Measurements from ENCODE around the gene TFEB. TPM values are rescaled to one million over a fixed set of nuclear protein-coding genes. Genes with fewer than 3 reads are reported as not detected.
A peak's percentile ranks its signal among the peaks of the same experiment; 100 is the strongest.

Gene TFEB
- total RNA-seq, 2 donors from 2014 or later = 36.0 to 40.1 TPM

DNA sequence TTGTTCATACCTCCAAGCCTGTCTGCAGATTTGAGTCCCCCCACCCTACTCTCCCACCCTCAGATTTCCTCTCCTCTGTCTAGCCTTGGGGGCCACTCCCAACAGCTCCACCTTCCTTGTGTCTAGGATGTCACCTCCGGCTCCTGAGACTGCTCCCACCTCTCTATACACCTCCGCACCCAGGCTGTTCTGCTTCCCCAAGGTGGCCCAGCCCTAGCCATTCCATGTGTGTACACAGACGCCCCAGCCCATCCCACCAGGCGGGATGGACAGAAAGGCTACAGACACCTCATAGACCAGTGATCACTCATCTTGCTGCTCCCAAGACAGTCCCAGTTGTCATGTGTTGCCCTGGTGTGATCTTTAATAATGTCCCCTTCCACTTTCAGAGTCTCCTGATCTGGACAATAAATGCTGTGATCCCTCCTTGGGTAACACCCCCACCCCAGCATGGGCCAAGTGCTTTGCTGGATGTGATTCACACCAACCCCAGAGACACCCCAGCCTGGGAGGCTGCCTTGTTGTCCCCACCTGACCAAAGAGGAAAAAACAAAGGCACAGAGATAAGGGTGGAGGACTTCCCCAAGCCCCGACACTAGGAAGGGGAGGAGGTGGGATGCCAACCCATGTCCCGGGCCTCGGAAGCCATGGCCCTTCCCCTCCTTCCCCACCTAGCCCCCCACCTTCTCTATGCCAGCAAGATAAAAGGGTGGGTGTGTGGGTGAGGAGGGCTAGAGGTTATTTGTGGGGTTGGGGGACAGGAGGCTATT, 61.0 kb downstream of the TFEB start:
- no peaks in the 10 kb centered on the region for H3K36me3 Mint-ChIP-seq
- H3K4me3 Mint-ChIP-seq = no peak overlapping the region
- H3K4me1 Mint-ChIP-seq (ENCODE audit: low read depth in 2 of 2) = peaks cover 0 to 3% of the 10 kb centered on the region in 2 donors
- H3K9me3 Mint-ChIP-seq = no peaks in the 10 kb centered on the region
- H3K27ac Mint-ChIP-seq = no peak overlapping the region
- no peak for ATAC-seq
- H3K27me3 Mint-ChIP-seq = peaks cover 14 to 28% of the 10 kb centered on the region in 2 donors
- no peak for DNase-seq (ENCODE audit: low spot score)

- no peak for ATAC-seq
- Mint-ChIP-seq H3K27ac (no peak overlapping the region), H3K4me1 (ENCODE audit: low read depth in 2 of 2) (peaks cover 0 to 3% of the 10 kb centered on the region in 2 donors), H3K9me3 (no peaks in the 10 kb centered on the region), H3K27me3 (peaks cover 14 to 28% of the 10 kb centered on the region in 2 donors), H3K4me3 (no peak overlapping the region), H3K36me3 (no peaks in the 10 kb centered on the region)
- no peak for DNase-seq (ENCODE audit: low spot score)
Observed at GRCh38 chr6:41673704-41674000, 61.8 kb downstream of the TFEB start.

DNA sequence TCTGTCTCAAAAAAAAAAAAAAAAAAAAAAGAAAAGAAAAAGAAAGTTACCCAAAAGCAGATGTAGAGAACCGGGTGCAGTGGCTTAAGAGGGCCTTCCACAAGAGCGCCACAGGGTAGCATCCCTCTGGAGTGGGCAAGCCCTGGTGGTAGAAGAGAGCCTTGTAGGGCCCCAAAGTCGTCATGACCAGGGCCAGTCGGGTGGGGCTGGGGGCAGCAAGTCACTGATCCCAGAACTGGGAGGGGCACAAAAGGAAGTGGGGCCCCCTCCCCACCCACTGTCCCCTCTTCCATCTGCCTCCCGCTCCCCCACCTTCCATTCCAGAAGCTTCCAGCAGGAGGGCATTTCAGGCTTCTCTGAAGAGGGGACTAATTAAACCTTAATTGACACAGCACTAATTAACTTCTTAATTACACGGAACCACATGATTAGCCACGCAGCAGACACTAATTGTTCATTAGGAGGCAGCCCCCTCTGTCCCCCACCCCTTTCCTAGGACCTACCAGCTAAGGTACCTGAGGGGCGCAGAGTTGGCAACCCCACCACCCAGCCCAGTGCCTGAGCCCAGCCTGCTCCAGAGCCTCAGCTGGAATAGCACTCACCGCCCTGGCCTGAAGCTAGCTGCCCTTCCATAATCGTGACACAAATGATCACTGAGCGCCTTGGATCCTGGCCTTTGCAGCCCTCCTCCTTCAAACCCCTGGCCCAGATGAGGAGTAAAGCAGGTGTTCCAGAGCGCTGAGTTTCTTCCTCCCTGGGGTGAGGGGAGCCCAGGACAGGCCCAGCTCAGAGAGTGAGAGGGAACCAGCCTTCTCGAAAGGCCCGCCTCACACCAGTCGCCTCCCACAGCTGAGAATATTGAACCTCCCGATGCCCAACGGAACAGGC, 62.3 kb downstream of the TFEB start:
- H3K4me1 Mint-ChIP-seq (ENCODE audit: low read depth in 2 of 2) = peaks cover 0 to 3% of the 10 kb centered on the region in 2 donors
- no peaks in the 10 kb centered on the region for H3K36me3 Mint-ChIP-seq
- no peak for ATAC-seq
- H3K27me3 Mint-ChIP-seq = peaks cover 16 to 28% of the 10 kb centered on the region in 2 donors
- DNase-seq (ENCODE audit: low spot score) = peak; percentile 25
- H3K27ac Mint-ChIP-seq = no peak overlapping the region
- H3K4me3 Mint-ChIP-seq = no peak overlapping the region
- H3K9me3 Mint-ChIP-seq = no peaks in the 10 kb centered on the region

DNA sequence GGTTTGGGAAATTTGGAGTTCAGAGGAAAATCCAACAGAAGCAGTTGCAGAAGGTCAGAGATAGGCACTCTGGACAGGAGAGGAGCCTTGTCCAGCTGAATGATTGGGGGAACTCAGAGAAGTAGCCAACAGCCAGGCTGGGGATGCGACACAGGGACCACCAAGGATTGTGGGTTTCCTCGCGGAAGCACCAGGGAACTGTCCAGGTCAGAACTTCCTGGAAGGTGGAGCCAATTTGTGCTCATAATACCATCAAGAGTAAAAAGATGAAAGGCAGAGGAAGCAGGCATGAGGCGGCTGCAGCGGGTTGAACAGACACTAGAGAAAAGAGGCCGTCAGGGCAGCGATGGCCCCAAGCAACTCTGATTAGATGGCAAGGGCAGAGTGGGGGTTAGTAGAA, 63.4 kb downstream of the TFEB start:
- Mint-ChIP-seq H3K36me3 (no peaks in the 10 kb centered on the region), H3K4me1 (ENCODE audit: low read depth in 2 of 2) (peaks cover 0 to 1% of the 10 kb centered on the region in 2 donors), H3K27me3 (peaks cover 19 to 30% of the 10 kb centered on the region in 2 donors), H3K4me3 (no peak overlapping the region), H3K9me3 (no peaks in the 10 kb centered on the region), H3K27ac (no peak overlapping the region)
- DNase-seq (ENCODE audit: low spot score) (no peak), ATAC-seq (no peak)

GRCh38 chr6:41671376-41671775, 64.0 kb downstream of the TFEB start:
- Mint-ChIP-seq H3K4me1 (ENCODE audit: low read depth in 2 of 2) (no peaks in the 10 kb centered on the region), H3K27me3 (peaks cover 19 to 28% of the 10 kb centered on the region in 2 donors), H3K9me3 (no peaks in the 10 kb centered on the region), H3K27ac (no peak overlapping the region), H3K4me3 (no peak overlapping the region), H3K36me3 (no peaks in the 10 kb centered on the region)
- DNase-seq (ENCODE audit: low spot score) (no peak), ATAC-seq (no peak)

GRCh38 chr6:41670703-41671360, 64.6 kb downstream of the TFEB start:
- no peaks in the 10 kb centered on the region for H3K4me1 Mint-ChIP-seq (ENCODE audit: low read depth in 2 of 2)
- ATAC-seq = no peak
- no peaks in the 10 kb centered on the region for H3K9me3 Mint-ChIP-seq
- H3K27ac Mint-ChIP-seq = no peak overlapping the region
- H3K36me3 Mint-ChIP-seq = no peaks in the 10 kb centered on the region
- H3K27me3 Mint-ChIP-seq = peaks cover 19 to 24% of the 10 kb centered on the region in 2 donors
- DNase-seq (ENCODE audit: low spot score) = no peak
- no peak overlapping the region for H3K4me3 Mint-ChIP-seq

DNA sequence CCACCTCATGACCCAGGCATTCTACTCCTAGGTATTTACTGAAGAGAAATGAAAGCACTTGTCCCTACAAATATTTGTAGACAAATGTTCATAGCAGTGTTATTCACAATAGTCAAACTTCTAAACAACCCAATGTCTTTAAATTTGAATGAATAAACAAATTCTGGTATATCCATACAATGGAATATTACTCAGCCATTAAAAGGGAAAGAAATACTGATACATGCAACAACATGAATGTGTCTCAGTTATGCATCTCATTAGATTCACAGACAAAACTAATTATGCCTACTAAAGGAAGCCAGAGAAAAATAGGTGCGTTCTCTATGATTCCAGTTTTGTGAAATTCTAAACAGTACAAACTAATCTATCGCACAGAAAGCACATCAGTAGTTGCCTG, 66.4 kb downstream of the TFEB start:
- Mint-ChIP-seq H3K9me3 (no peaks in the 10 kb centered on the region), H3K36me3 (no peaks in the 10 kb centered on the region), H3K4me3 (no peak overlapping the region), H3K4me1 (ENCODE audit: low read depth in 2 of 2) (no peaks in the 10 kb centered on the region), H3K27ac (no peak overlapping the region), H3K27me3 (peaks cover 24 to 26% of the 10 kb centered on the region in 2 donors)
- no peak for DNase-seq (ENCODE audit: low spot score)
- no peak for ATAC-seq

- H3K36me3 Mint-ChIP-seq = no peaks in the 10 kb centered on the region
- H3K27ac Mint-ChIP-seq = no peak overlapping the region
- DNase-seq (ENCODE audit: low spot score) (no peak), ATAC-seq (no peak)
- H3K27me3 Mint-ChIP-seq = peaks cover 33 to 40% of the 10 kb centered on the region in 2 donors
- no peaks in the 10 kb centered on the region for H3K9me3 Mint-ChIP-seq
- H3K4me1 Mint-ChIP-seq (ENCODE audit: low read depth in 2 of 2) = no peaks in the 10 kb centered on the region
- H3K4me3 Mint-ChIP-seq = no peak overlapping the region
Observed at GRCh38 chr6:41667195-41667594, 68.2 kb downstream of the TFEB start.

- H3K27ac Mint-ChIP-seq = no peak overlapping the region
- H3K9me3 Mint-ChIP-seq = no peaks in the 10 kb centered on the region
- H3K4me3 Mint-ChIP-seq = no peak overlapping the region
- H3K27me3 Mint-ChIP-seq = peaks cover 36 to 45% of the 10 kb centered on the region in 2 donors
- ATAC-seq (no peak), DNase-seq (ENCODE audit: low spot score) (no peak)
- H3K36me3 Mint-ChIP-seq = no peaks in the 10 kb centered on the region
- peaks cover 0 to 3% of the 10 kb centered on the region in 2 donors for H3K4me1 Mint-ChIP-seq (ENCODE audit: low read depth in 2 of 2)
Observed at GRCh38 chr6:41664271-41664670, 71.1 kb downstream of the TFEB start.

GRCh38 chr6:41663568-41663967, 71.8 kb downstream of the TFEB start:
- DNase-seq (ENCODE audit: low spot score) = no peak
- Mint-ChIP-seq H3K4me1 (ENCODE audit: low read depth in 2 of 2) (peaks cover 0 to 3% of the 10 kb centered on the region in 2 donors), H3K4me3 (no peak overlapping the region), H3K27ac (no peak overlapping the region), H3K36me3 (no peaks in the 10 kb centered on the region), H3K27me3 (peaks cover 39 to 47% of the 10 kb centered on the region in 2 donors), H3K9me3 (no peaks in the 10 kb centered on the region)
- no peak for ATAC-seq

DNA sequence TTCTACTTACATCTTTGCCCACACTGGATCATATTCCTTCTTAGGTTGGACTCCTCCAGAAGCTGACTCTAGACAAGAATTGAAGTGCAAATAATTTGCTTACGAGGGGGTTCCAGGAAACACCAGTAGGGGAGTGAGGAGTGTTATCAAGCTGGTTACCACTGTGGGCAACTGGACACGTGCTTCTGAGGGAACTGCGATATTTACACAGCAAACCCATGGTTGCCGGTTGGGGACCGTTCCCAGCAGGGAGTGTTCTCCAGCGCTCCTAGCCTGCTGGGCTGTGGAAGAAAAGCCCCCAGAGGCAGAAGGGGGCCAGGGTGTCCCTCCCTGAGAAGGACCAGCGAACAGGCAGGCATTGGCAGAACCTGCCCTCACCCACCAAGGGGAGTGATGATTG, 75.5 kb downstream of the TFEB start:
- ATAC-seq = no peak
- Mint-ChIP-seq H3K4me3 (no peak overlapping the region), H3K27me3 (peaks cover 49 to 59% of the 10 kb centered on the region in 2 donors), H3K27ac (no peak overlapping the region), H3K36me3 (no peaks in the 10 kb centered on the region), H3K9me3 (no peaks in the 10 kb centered on the region), H3K4me1 (ENCODE audit: low read depth in 2 of 2) (peaks cover 0 to 3% of the 10 kb centered on the region in 2 donors)
- DNase-seq (ENCODE audit: low spot score) = no peak

DNA sequence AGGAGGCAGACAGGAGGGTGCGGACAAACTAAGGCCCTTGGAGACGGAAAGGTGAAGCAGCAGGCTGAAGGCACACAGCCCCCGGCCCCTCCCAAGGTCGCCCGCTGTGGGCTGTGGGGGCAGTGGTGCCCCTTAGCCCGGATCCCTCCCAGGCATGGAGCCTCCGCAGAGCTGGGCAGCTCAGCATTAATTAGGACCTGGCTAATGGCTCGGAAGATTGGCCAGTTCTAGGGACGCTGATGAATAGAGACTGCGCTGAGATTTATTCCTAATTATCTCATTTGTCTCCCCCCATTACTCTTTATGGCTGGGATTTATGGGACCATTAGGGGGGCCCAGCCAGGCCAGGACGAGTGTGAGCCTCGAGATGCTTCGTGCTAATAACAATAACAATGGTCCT, 76.8 kb downstream of the TFEB start:
- Mint-ChIP-seq H3K36me3 (no peaks in the 10 kb centered on the region), H3K9me3 (no peaks in the 10 kb centered on the region), H3K4me1 (ENCODE audit: low read depth in 2 of 2) (peaks cover 0 to 3% of the 10 kb centered on the region in 2 donors), H3K4me3 (no peak overlapping the region), H3K27me3 (peaks cover 44 to 52% of the 10 kb centered on the region in 2 donors), H3K27ac (no peak overlapping the region)
- ATAC-seq (no peak), DNase-seq (ENCODE audit: low spot score) (no peak)

DNA sequence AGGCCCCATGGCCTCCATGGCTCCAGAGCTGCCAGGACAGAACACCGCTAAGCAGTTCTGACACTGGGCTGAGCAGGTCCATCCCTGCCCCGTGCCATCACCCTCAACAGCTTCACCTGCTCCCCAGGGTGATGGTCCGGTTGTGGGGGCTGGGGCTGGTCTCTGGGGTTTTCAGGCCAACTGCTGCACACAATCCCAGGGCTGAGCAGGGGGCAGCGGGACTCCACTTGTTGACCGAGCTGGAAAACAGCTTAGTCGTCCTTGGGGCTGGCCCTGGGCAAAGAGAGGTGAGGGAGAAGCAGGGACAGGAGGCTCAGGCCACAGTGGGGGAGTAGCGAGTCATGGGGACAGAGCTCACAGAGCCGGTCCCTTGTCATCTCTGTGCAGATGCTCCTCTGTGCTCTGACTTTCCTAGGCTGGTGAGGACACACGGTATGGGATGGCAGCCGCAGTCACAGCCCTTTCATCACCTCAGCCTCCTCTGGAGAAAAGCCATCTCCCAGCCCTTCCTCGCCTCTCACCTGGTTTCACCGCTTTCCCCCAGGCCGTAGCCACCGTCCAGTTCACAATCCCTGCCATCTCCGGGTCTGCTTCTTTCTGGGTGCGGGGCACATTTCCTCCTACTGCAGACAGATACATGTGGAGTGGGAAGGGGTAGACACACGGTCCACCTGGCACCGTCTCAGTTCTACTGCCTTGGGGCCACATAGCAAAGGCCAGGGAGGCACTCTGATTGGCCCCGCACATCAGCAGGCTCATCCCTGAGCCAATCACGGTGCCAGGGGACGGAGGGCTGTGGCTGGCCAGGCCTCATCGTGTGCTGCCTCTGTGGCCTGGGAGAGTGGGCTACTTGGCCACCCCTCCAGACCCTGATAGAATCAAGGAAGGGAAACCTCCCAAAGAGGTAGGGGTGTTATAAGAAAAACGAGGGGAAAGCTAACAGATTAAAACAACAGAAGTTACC, 78.0 kb downstream of the TFEB start:
- Mint-ChIP-seq H3K4me1 (ENCODE audit: low read depth in 2 of 2) (peaks cover 0 to 3% of the 10 kb centered on the region in 2 donors), H3K4me3 (no peak overlapping the region), H3K27me3 (peaks cover 39 to 42% of the 10 kb centered on the region in 2 donors), H3K9me3 (no peaks in the 10 kb centered on the region), H3K27ac (no peak overlapping the region), H3K36me3 (no peaks in the 10 kb centered on the region)
- DNase-seq (ENCODE audit: low spot score) = peak; percentile 20
- peak in 1 of 2 donors; percentile 30 for ATAC-seq

Measured in natural killer cell treated with Interleukin-12 subunit alpha and Interleukin-12 subunit beta and Interleukin-15 and Interleukin-18, amount 100 ng/mL, for 72 hours (primary cell).